Kidney epithelial cell (primary cell): ENCODE data around the gene PLPPR4. TPM values are rescaled to one million over a fixed set of nuclear protein-coding genes. Genes with fewer than 3 reads are reported as not detected.

Experiments used
- DNase-seq: peaks from one replicate; pipeline ENCODE4 v3.0.0-alpha.2; 2010; ENCODE audit warnings: low read depth
- H3K27me3 ChIP-seq: 2 replicates; pipeline ENCODE4 v1.6.0; 2011; ENCODE audit warnings: low read length; ENCODE audit not compliant: control insufficient read depth, insufficient read depth
- H3K36me3 ChIP-seq: 2 replicates; pipeline ENCODE4 v1.5.1; 2011; ENCODE audit warnings: low read length; ENCODE audit not compliant: control insufficient read depth, insufficient read depth
- H3K4me3 ChIP-seq: 2 replicates; pipeline ENCODE4 v1.5.1; 2011; ENCODE audit warnings: low read depth, mild to moderate bottlenecking, control low read depth, low read length
- CTCF ChIP-seq: IDR thresholded peaks from 2 replicates; pipeline ENCODE4 v1.5.1; 2011; ENCODE audit warnings: mild to moderate bottlenecking, moderate library complexity, low read length, control low read depth, inconsistent platforms; ENCODE audit not compliant: insufficient read depth, poor library complexity, severe bottlenecking
- total RNA-seq: library from RNA; depleted of rRNA; stranded (reverse); fragments of >200 nt; gene quantifications from 2 replicates; pipeline ENCODE4 v1.2.3, GENCODE V29; 2015

The PLPPR4 gene
- total RNA-seq, 1 donor from 2014 or later = not detected

GRCh38 chr1:99227056-99227897, 37.0 kb upstream of the PLPPR4 start:
- Histone ChIP-seq H3K36me3 (no peaks in the 10 kb centered on the region), H3K4me3 (no peak overlapping the region), H3K27me3 (no peaks in the 10 kb centered on the region)
- no peak for DNase-seq
- no peak for TF ChIP-seq CTCF

GRCh38 chr1:99228153-99228552, 36.1 kb upstream of the PLPPR4 start:
- no peak overlapping the region for H3K4me3 ChIP-seq
- no peaks in the 10 kb centered on the region for H3K27me3 ChIP-seq
- H3K36me3 ChIP-seq = no peaks in the 10 kb centered on the region
- no peak for DNase-seq
- TF ChIP-seq CTCF = no peak

- Histone ChIP-seq H3K36me3 (no peaks in the 10 kb centered on the region), H3K27me3 (no peaks in the 10 kb centered on the region), H3K4me3 (no peak overlapping the region)
- no peak for TF ChIP-seq CTCF
- DNase-seq = no peak
Observed at GRCh38 chr1:99229122-99229521, 35.2 kb upstream of the PLPPR4 start.

- Histone ChIP-seq H3K4me3 (no peak overlapping the region), H3K36me3 (no peaks in the 10 kb centered on the region), H3K27me3 (no peaks in the 10 kb centered on the region)
- TF ChIP-seq CTCF = no peak
- DNase-seq = no peak
Observed at GRCh38 chr1:99230695-99231094, 33.6 kb upstream of the PLPPR4 start.

GRCh38 chr1:99232172-99232571, 32.1 kb upstream of the PLPPR4 start:
- H3K4me3 ChIP-seq = no peak overlapping the region
- TF ChIP-seq CTCF = no peak
- H3K27me3 ChIP-seq = no peaks in the 10 kb centered on the region
- no peaks in the 10 kb centered on the region for H3K36me3 ChIP-seq
- DNase-seq = no peak

GRCh38 chr1:99233446-99233845, 30.8 kb upstream of the PLPPR4 start:
- no peak for DNase-seq
- no peak overlapping the region for H3K4me3 ChIP-seq
- no peaks in the 10 kb centered on the region for H3K27me3 ChIP-seq
- TF ChIP-seq CTCF = no peak
- no peaks in the 10 kb centered on the region for H3K36me3 ChIP-seq
